ENCODE results near the gene CRYBA1.
"Not testable (repeated sequence)": the region's sequence is repeated elsewhere in the genome, so short reads cannot be mapped to it uniquely, and the experiment has no call there.

Gene CRYBA1, protein sequence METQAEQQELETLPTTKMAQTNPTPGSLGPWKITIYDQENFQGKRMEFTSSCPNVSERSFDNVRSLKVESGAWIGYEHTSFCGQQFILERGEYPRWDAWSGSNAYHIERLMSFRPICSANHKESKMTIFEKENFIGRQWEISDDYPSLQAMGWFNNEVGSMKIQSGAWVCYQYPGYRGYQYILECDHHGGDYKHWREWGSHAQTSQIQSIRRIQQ

DNA sequence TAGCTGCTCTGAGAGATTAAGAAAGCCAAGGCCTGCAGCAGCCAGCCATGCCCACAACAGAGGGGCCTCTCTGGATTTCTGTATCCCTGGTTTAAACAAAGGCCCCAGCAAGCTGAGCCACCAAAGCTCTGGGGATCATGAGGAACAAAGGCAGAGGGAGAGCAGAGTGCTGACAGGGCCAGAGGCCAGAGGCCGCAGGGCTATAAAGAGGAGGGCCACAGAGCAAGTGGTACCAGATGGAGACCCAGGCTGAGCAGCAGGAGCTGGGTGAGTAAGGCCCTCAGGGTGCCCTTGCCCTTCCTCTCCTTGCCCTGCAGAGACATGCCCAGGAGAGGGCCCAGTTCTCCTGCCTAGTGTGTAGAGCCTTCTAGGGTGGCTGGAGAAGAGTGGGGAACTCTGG, at the start of gene CRYBA1:
Gene CRYBA1, plus strand, starts transcription at position 232 of the 400 bp plus-strand sequence. Its CDS starts 5 bp downstream, at position 237.
- no peak for DNase-seq (ENCODE audit: low spot score)

DNA sequence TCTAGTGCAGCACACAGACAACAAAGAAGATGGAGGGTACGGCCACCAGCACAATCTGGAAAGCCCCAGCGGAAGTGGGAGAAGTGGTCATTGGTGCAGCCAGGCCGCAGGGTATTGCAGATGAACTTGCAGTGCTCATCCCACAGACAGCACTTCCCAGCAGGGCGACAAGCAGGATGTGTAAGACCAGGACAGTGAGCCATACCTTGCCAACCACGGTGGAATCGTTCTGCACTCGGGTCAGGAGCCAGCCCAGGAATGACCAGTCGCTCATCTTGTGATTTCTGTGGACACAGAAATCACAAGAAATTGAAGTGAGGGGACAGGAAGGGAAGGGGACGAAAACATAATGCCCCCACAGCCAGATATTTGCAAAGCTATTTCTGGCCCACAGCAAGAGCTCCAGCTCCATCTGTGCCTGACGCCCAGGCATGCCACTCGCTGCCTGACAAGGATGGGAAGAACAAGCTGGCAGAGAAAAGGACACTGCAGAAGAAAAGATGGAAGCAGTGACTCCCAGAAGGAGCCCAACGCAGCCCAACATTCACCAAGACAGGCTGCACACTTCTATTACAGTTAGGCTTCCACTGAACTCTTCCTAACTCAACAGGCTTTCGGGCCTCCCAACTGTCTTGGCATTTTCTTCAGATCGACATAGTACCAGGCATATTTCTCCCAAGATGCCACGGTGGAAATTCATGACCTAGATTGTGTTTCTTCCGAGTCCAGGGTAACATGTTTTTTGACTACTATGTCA, 49.0 kb upstream of the CRYBA1 start:
- no peak for DNase-seq (ENCODE audit: low spot score)

DNA sequence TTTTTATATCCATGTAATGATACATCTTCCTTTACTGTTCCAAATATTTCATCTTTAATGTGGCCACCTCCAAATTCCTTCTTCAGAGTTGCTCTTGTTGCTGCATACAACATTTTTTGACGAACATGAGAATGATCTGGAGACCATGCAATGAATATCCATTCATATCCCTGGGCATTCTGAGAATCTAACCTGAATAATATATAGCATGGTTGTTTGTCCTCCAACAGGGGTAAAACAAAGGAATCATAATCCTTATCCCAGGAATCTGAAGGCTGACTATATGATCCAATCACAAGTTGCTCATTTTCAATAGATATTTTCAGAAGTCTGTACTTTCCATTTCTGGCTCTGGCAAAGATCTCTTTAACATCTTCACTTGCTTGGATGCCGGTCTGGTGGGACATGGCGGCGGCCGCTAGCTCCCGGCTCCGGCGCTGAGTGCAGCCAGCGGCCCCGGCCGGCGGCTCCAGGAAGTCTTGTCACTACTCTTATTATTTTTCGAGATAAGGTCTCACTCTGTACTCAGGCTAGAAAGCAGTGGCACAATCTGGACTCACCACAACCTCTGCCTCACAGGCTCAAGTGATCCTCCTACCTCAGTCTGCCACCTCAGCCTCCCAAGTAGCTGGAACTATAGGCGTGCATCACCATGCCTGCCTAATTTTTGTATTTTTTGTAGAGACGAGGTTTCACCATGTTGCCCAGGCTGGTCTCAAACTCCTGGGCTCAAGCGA, 42.4 kb upstream of the CRYBA1 start:
- DNase-seq (ENCODE audit: low spot score): not testable (repeated sequence)

DNA sequence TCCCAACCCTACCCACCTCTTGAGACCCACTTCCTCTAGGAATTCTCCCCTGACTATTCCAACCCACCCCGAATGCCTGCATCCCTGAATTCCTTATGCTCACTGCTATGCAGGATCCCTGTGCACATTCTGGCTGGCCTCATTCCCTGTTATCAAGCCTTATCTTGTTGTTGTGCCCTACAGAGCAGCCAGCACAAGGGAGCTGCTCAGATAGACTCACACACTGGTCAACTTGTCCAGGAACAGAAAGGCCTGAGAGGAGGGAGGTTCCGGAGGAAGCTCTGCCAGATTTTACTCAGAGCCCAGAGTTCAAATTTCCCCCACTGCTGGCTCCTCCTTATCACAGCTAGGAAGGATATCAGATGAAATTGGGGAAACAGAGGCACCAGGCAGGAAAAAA, 41.6 kb upstream of the CRYBA1 start:
- no peak for DNase-seq (ENCODE audit: low spot score)

GRCh38 chr17:29207975-29208374, 38.7 kb upstream of the CRYBA1 start:
- no peak for DNase-seq (ENCODE audit: low spot score)

GRCh38 chr17:29209073-29209472, 37.6 kb upstream of the CRYBA1 start:
- no peak for DNase-seq (ENCODE audit: low spot score)

- no peak for DNase-seq (ENCODE audit: low spot score)
Observed at GRCh38 chr17:29210879-29211278, 35.8 kb upstream of the CRYBA1 start.

GRCh38 chr17:29212094-29212631, 34.5 kb upstream of the CRYBA1 start:
- no peak for DNase-seq (ENCODE audit: low spot score)

DNA sequence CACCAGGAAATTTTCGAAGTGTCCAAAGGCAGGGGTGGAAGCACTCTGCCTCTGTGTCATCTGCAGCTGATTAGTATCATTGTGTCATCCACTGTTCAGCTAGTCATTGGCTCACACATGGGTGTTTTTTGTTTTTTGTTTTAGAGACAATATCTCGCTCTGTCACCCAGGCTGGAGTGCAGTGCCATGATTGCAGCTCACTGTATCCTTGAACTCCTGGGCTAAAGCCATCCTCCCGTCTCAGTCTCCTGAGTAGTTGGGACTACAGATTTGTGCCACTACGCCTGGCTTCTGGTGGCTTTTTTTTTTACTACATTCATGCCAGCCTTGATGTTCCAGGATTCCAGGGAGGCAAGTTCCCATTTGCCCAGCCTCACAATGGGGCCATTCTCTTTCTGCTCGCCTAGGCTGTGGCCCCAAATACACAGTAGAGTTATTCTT, 34.0 kb upstream of the CRYBA1 start:
- no peak for DNase-seq (ENCODE audit: low spot score)

DNA sequence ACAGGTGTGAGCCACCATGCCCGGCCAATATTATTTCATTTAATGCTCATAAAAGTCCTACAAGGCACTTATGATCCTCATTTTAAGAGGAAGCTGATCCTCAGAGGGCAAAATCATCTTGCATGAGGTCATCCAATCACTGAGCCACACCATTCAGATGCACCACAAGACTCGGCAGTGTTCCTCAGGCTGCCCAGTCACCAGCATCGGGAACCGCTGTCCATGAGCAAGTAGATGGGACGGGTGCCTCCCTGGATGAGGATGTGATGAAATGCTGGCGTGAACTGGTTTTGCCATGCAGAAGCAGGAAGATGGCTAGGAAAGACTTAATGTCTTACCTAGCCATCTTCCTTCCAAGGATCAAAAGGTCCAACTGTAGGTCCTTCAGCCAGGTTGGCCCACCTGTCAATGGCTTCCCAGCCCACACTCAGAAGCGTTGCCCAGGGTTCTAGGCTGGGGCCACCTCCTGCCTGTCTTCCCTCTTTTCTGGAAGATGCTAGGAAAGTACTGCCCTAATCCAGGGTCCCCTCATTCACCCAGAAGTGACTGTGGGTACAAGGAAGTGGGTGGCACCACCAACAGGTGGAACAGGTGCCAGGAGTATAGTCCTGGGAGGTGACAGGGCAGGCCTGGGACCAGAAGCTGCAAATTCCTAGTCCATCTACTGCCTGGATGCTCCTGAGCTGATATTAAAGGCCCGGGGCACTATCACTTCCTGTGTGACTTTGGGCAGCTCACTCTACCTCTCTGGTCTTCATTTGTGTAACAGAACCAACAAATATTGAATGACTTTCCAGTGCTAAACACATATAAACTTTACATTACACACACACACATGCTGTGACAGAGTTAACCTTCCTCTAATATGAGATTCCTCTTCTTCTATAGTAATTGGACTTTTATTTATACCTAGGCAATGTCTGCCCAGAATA, 32.2 kb upstream of the CRYBA1 start:
- no peak for DNase-seq (ENCODE audit: low spot score)

DNA sequence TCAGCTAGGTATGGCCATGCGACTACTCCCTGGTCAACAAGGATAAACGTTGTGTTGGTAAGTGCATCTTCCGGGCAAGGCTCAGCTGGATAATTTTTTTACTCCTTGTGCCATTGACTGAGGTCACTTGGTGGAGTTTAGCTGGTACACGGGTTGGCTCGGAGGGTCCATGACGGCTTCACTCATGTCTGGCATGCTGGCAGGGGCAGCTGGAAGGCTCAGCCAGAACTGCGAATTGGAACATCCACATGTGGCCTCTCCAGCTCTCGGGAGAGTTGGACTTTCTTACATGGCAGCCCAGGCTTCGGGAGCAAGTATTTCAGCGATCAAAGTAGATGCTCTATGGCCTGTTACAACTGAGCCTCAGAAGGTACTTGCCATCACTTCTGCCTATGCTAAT, 31.5 kb upstream of the CRYBA1 start:
- DNase-seq (ENCODE audit: low spot score): no peak

GRCh38 chr17:29215717-29216116, 30.9 kb upstream of the CRYBA1 start:
- no peak for DNase-seq (ENCODE audit: low spot score)

DNA sequence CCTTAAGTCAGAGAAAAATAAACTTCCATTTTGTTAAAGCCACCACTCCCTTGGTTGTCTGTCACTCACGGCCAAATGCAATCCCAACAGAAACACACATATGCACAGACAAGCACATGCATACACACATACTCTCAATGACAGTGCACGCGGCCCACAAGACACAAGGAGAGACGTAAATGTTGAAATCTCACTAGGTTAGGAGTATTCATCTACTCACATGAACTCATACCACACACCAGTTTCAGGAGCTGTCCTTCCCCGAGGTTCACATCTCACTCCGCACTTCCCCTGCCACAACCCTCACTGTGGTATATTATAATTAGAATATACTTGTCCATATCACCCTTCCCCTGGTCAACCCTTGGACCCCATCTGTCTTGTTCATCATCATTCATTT, 30.5 kb upstream of the CRYBA1 start:
- no peak for DNase-seq (ENCODE audit: low spot score)

GRCh38 chr17:29216856-29217255, 29.8 kb upstream of the CRYBA1 start:
- DNase-seq (ENCODE audit: low spot score): no peak

DNA sequence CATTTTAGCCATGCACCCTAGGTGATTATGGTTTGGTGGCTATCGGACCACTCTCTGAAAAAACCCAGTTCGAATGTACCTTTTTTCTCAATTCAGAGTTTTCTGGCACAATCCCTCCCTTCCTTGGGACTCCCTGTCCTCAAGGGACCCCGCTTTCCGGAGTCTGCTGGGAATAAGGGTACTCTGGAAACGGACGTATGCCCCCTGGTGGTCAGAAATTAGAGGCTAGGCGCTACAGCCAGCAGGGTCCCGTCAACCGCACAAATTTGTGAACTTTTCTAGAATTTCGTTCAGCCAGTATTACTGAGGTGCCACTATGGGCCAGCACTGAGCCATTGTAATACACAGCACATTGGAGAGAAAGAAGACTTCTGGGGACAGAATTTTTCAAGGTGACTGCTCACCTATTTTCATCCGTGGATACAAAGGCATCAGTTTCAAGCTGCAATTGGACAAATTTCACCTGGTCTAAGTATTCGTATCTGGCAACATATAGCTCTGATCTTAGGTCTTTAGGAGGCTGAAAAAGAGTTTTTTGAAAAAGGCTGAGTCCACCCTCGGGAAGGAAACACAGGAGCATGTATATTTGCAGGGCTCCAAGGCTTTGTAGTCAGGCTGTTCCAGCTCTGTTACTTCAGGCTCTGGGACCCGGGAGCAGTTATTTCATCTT, 27.1 kb upstream of the CRYBA1 start:
- DNase-seq (ENCODE audit: low spot score): peak; percentile 88

DNA sequence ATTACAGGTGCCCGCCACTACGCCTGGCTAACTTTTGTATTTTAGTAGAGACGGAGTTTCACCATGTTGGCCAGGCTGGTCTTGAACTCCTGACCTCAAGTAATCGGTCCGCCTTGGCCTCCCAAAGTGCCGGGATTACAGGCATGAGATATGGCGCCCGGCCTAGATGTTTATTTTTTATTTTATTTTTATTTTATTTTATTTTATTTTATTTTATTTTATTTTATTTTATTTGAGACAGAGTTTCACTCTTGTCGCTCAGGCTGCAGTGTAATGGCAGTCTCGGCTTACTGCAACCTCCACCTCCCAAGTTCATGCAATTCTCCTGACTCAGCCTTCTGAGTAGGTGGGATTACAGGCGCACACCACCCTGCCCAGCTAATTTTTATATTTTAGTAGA, 25.3 kb upstream of the CRYBA1 start:
- DNase-seq (ENCODE audit: low spot score): not testable (repeated sequence)

DNA sequence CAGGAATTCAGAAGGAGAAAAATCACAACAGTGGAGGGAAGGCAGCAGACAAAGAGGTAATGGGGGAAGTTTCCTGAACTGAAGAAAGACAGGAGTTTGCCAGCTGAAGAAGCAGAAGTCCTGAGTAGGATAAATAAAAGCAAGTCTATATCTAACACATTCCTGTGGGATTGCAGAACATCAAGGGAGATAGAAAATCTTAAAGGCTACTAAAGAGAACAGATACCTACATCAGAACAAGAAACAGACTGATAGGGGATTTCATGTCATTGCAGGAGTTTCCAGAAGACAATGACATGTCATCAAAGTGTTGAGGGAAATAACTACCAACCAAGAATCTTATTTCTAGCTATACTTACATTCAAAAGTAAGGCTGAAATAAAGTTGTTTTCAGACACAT, 21.3 kb upstream of the CRYBA1 start:
- no peak for DNase-seq (ENCODE audit: low spot score)

DNA sequence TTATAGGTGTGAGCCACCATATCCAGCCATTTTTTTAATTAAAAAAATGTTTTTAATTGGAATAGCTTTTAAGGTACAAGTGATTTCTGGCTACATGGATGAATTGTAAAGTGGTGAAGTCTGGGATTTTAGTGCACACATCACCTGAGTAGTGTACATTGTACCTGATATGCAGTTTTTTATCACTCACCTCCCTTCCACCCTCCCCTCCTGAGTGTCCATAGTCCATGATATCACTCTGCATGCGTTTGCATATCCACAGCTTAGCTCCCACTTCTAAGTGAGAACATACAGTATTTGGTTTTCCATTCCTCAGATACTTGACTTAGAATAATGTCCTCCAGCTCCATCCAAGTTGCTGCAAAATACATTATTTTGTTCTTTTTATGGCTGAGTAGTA, 13.4 kb upstream of the CRYBA1 start:
- no peak for DNase-seq (ENCODE audit: low spot score)

DNA sequence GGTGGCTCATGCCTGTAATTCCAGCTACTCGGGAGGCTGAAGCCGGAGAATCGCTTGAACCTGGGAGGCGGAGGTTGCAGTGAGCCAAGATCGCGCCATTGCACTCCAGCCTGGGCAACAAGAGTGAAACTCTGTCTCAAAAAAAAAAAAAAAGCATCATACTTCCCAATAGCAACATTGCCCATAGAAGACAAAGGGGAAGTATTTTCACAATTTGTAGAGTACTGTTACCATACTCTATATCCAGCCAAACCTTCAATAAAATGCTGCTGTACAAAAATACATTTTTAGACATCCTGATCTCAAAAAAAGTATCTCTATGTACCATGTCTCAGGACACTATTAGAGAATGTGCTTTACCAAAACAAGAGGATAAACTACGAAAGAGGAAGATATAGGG, 11.7 kb upstream of the CRYBA1 start:
- not testable (repeated sequence) for DNase-seq (ENCODE audit: low spot score)

DNA sequence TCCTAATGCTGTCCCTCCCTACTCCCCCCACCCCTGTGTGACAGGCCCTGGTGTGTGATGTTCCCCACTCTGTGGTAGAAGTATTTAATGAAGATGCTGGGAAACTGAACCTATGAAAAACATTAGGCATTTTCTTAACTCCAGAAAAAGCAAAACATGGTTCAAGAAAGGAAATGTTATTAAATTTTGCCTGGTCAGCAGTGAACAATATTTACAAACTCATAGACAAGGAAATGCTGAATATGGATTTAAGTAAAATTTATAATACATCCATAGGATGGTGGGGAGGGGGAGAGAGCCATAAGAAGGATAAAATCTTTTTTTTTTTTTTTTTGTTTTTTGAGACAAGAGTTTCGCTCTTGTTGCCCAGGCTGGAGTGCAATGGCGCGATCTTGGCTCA, 10.8 kb upstream of the CRYBA1 start:
- no peak for DNase-seq (ENCODE audit: low spot score)

DNA sequence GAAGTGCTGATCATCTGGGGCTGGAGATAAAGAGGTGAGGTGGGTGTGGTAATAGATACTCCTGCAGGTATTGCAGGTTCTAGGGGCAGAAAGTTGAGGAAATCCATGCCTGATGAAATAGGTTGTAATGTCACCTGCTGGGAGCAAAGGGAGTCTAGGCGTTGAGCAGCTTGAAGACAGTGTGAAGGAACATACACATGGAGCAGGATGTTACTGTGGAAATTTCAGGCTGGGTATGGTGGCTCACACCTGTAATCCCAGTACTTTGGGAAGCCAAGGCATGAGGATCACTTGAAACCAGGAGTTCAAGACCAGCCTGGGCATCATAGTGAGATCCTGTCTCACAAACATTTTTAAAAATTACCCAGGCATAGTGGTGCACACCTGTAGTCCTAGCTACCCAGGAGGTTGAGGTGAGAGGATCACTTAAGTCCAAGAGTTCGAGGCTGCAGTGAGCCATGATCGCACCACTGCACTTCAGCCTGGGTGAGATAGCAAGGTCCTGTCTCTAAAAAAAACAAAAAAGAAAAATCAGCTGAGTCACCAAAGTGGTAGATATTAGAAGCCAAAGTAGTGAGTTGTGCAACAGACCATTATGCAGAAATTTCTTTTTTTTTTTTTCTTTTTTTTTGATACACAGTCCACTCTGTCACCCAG, 9.1 kb upstream of the CRYBA1 start:
- no peak for DNase-seq (ENCODE audit: low spot score)
